HepG2 (cell line): ENCODE results near the gene TPX2. TPM values are rescaled to one million over a fixed set of nuclear protein-coding genes. Genes with fewer than 3 reads are reported as not detected.
A peak's percentile ranks its signal among the peaks of the same experiment; 100 is the strongest.

Experiments used
- ATAC-seq: fragments of 200-7000 bp; cut with Tn5 transposase; 3 replicates; pipeline ENCODE4 v1.9.1; 2020; ENCODE audit warnings: mild to moderate bottlenecking, moderate library complexity
- BruUV-seq: library from RNA; stranded (reverse); fragments of 400-500 nt; replicated peaks from 2 replicates; lab custom pipeline; 2021; lab: Mats Ljungman, UMichigan
- CTCF ChIA-PET: fragments of 300-600 bp; formaldehyde crosslinking; extraction: SDS; loops from one replicate; lab custom pipeline; 2021; ENCODE audit warnings: low total read pairs, inconsistent platforms, low intra/inter-chr PET ratio; lab: Yijun Ruan, JAX
- POLR2A ChIA-PET: fragments of 350-600 bp; sonication (Branson Sonifier 250); formaldehyde crosslinking; loops from one replicate; lab custom pipeline; 2020; ENCODE audit warnings: antibody characterized with exemption, inconsistent platforms; lab: Yijun Ruan, JAX
- DNase-seq: peaks from one replicate; pipeline ENCODE4 v3.0.0-alpha.2; 2015; ENCODE audit warnings: low spot score
- FAIRE-seq: peaks from 3 replicates; lab custom pipeline; 2011; peaks lifted over from hg19 to GRCh38; lab: Jason Lieb, UNC
- H2AFZ ChIP-seq: one replicate; pipeline ENCODE4 v1.6.1; 2011; ENCODE audit warnings: low read length, inconsistent platforms
- H3K27ac ChIP-seq: fragments of 300-600 bp; 3 replicates; pipeline ENCODE4 v1.8.0; 2011; ENCODE audit warnings: mixed run types, mild to moderate bottlenecking, mixed read lengths, low read length, inconsistent platforms; ENCODE audit not compliant: insufficient read depth; ENCODE audit errors: extremely low read length
- H3K27me3 ChIP-seq, 2 experiments: fragments of 200-600 bp in 1 of 2; 2 replicates in 1 of 2; 3 replicates in 1 of 2; pipeline versions ENCODE4 v1.6.0 to v1.8.0; 2011; ENCODE audit warnings: low read length in 2 of 2, mild to moderate bottlenecking in 2 of 2, moderate library complexity in 2 of 2, inconsistent platforms in 1 of 2; ENCODE audit not compliant: insufficient read depth in 2 of 2, control insufficient read depth in 1 of 2
- H3K36me3 ChIP-seq, 2 experiments: fragments of 200-600 bp in 1 of 2; replicated peaks in 1 of 2; 2 replicates in 1 of 2; 3 replicates in 1 of 2; pipeline versions ENCODE4 v1.5.1 to v1.8.0; 2011; ENCODE audit warnings: low read length in 2 of 2, inconsistent platforms in 1 of 2; ENCODE audit not compliant: insufficient read depth in 2 of 2, control insufficient read depth in 1 of 2
- H3K4me1 ChIP-seq: 2 replicates; pipeline ENCODE4 v1.5.1; 2012; ENCODE audit warnings: low read length, inconsistent platforms; ENCODE audit not compliant: insufficient read depth
- H3K4me2 ChIP-seq: 2 replicates; pipeline ENCODE4 v1.6.0; 2011; ENCODE audit warnings: low read depth, low read length, inconsistent platforms
- H3K4me3 ChIP-seq, 3 experiments: fragments of 200-600 bp in 1 of 3; sonication (generic), shearing (Covaris generic) in 1 of 3; replicated peaks in 1 of 3; 2 replicates each; pipeline ENCODE4 v1.5.1; 2011 to 2016; ENCODE audit warnings: low read length in 3 of 3, inconsistent platforms in 2 of 3, low read depth in 2 of 3, mild to moderate bottlenecking in 2 of 3, control low read depth in 1 of 3, mixed read lengths in 1 of 3; ENCODE audit not compliant: insufficient read depth in 1 of 3
- H3K79me2 ChIP-seq: one replicate; pipeline ENCODE4 v1.6.1; 2011; ENCODE audit warnings: low read length, inconsistent platforms; ENCODE audit not compliant: insufficient read depth
- H3K9ac ChIP-seq: 2 replicates; pipeline ENCODE4 v1.6.0; 2011; ENCODE audit warnings: mild to moderate bottlenecking, low read depth, low read length, inconsistent platforms; ENCODE audit not compliant: insufficient read depth
- H3K9me3 ChIP-seq: 2 replicates; pipeline ENCODE4 v1.5.1; 2012; ENCODE audit warnings: mild to moderate bottlenecking, low read length
- H4K20me1 ChIP-seq: 2 replicates; pipeline ENCODE4 v1.6.0; 2011; ENCODE audit warnings: inconsistent platforms, mild to moderate bottlenecking, low read length, moderate library complexity; ENCODE audit not compliant: insufficient read depth
- CREM ChIP-seq, 2 experiments: sonication (generic) in 1 of 2; formaldehyde crosslinking in 1 of 2; IDR thresholded peaks; 2 replicates each; pipeline versions ENCODE4 v1.4.0 to v1.6.1; 2016 to 2020; ENCODE audit warnings: antibody characterized with exemption in 1 of 2, mild to moderate bottlenecking in 1 of 2, missing genetic modification reagents in 1 of 2
- FOXA1 ChIP-seq, 2 experiments: fragments of 450-650 bp in 1 of 2; sonication (generic) in 1 of 2; formaldehyde crosslinking in 1 of 2; IDR thresholded peaks; 2 replicates each; pipeline versions ENCODE4 v1.4.0 to v1.6.1; 2016 to 2020; ENCODE audit warnings: missing genetic modification reagents in 1 of 2
- HNRNPL ChIP-seq: fragments of 200-400 bp; formaldehyde crosslinking; IDR thresholded peaks from 2 replicates; pipeline ENCODE4 v1.6.1; 2017; ENCODE audit warnings: mild to moderate bottlenecking, low read depth, low read length
- ISX ChIP-seq: sonication (generic); formaldehyde crosslinking; conservative IDR thresholded peaks from 2 replicates; pipeline ENCODE4 v1.5.0; 2020; ENCODE audit warnings: missing genetic modification reagents
- NFIC ChIP-seq: IDR thresholded peaks from 2 replicates; pipeline ENCODE4 v1.6.1; 2012; ENCODE audit warnings: mild to moderate bottlenecking, low read length, inconsistent platforms
- POLR2A ChIP-seq, 2 experiments: IDR thresholded peaks; 2 replicates each; pipeline ENCODE4 v1.6.1; 2011; ENCODE audit warnings: low read depth in 2 of 2, low read length in 2 of 2, mild to moderate bottlenecking in 1 of 2, moderate library complexity in 1 of 2; ENCODE audit not compliant: insufficient read depth in 1 of 2
- SPEN ChIP-seq: sonication (generic); formaldehyde crosslinking; IDR thresholded peaks from 2 replicates; pipeline ENCODE4 v1.5.1; 2020; ENCODE audit warnings: low read depth, mild to moderate bottlenecking, missing genetic modification reagents
- TAF15 ChIP-seq: fragments of 200-400 bp; formaldehyde crosslinking; IDR thresholded peaks from one replicate; pipeline ENCODE4 v1.6.1; 2018; ENCODE audit warnings: mild to moderate bottlenecking, low read depth, low read length; ENCODE audit not compliant: poor library complexity, severe bottlenecking
- TCF7 ChIP-seq: sonication (generic); IDR thresholded peaks from 2 replicates; pipeline ENCODE4 v1.6.1; 2016; ENCODE audit warnings: antibody characterized with exemption, low read depth
- TOE1 ChIP-seq: sonication (generic); formaldehyde crosslinking; IDR thresholded peaks from 2 replicates; pipeline ENCODE4 v1.4.0; 2020; ENCODE audit warnings: mild to moderate bottlenecking, missing genetic modification reagents
- ZBTB38 ChIP-seq: sonication (generic); formaldehyde crosslinking; IDR thresholded peaks from 2 replicates; pipeline ENCODE4 v1.5.1; 2020; ENCODE audit warnings: mild to moderate bottlenecking, missing genetic modification reagents
- ZKSCAN8 ChIP-seq: IDR thresholded peaks from 2 replicates; pipeline ENCODE4 v1.6.1; 2016; ENCODE audit warnings: borderline replicate concordance, missing genetic modification reagents, missing compliant biosample characterization
- ZNF143 ChIP-seq: sonication (generic); formaldehyde crosslinking; IDR thresholded peaks from 2 replicates; pipeline ENCODE4 v1.4.0; 2020; ENCODE audit warnings: missing genetic modification reagents
- ZNF331 ChIP-seq: sonication (generic); formaldehyde crosslinking; IDR thresholded peaks from 2 replicates; pipeline ENCODE4 v1.4.0; 2020; ENCODE audit warnings: missing genetic modification reagents
- ZNF552 ChIP-seq: sonication (generic); formaldehyde crosslinking; IDR thresholded peaks from 2 replicates; pipeline ENCODE4 v1.9.0; 2022; ENCODE audit warnings: missing genetic modification reagents, mild to moderate bottlenecking, borderline replicate concordance
- ZNF572 ChIP-seq: sonication (generic); formaldehyde crosslinking; IDR thresholded peaks from 2 replicates; pipeline ENCODE4 v1.5.1; 2020; ENCODE audit warnings: mild to moderate bottlenecking, missing genetic modification reagents
- ZNF704 ChIP-seq: sonication (generic); formaldehyde crosslinking; IDR thresholded peaks from 2 replicates; pipeline ENCODE4 v1.8.1; 2023; ENCODE audit warnings: mild to moderate bottlenecking, inconsistent platforms, moderate library complexity, missing genetic modification reagents, borderline replicate concordance
- ZNF792 ChIP-seq: IDR thresholded peaks from 2 replicates; pipeline ENCODE4 v1.6.1; 2016
- WGBS: methylation state at CpG from one replicate; pipeline ENCODE4 v1.1.6; 2017; ENCODE audit warnings: low lambda C conversion rate; 5-methylcytosine and 5-hydroxymethylcytosine counted together
- in situ Hi-C: cut with HindIII; loops from 2 replicates; pipeline ENCODE4 v1.10.0; 2017; ENCODE audit warnings: low pct_unique_long_range_greater_than_20kb; ENCODE audit not compliant: extremely low pct_ligation_motif_present
- intact Hi-C: fragments of 100-400 bp; cut with micrococcal nuclease; formaldehyde crosslinking; loops from one replicate; pipeline ENCODE4 v1.10.0; 2022; ENCODE audit not compliant: unreplicated experiment
- polyA plus RNA-seq, 8 experiments: library from polyadenylated mRNA; depleted of rRNA in 3 of 8; stranded (reverse) in 7 of 8; unstranded in 1 of 8; fragments of >200 nt; fragmentation: Illumina TruSeq in 4 of 8; extraction: Trizol in 4 of 8; gene quantifications; 2 replicates each; pipeline versions ENCODE4 v1.2.1 to v1.2.3, GENCODE V29; 2011 to 2016; ENCODE audit warnings: low read depth in 4 of 8, missing spikeins in 1 of 8, mixed read lengths in 1 of 8; ENCODE audit not compliant: insufficient read depth in 1 of 8
- total RNA-seq, 5 experiments: library from RNA; depleted of rRNA; stranded (reverse); fragments of >200 nt; fragmentation: Illumina TruSeq; extraction: Trizol; gene quantifications; 2 replicates each; pipeline ENCODE4 v1.2.3, GENCODE V29; 2016; ENCODE audit warnings: low read depth in 1 of 5
- TF ChIP-seq, protein P1 (sequence below): sonication (generic); formaldehyde crosslinking; IDR thresholded peaks from 2 replicates; pipeline ENCODE4 v1.4.0; 2020; ENCODE audit warnings: missing genetic modification reagents

TPX2 gene
- total and polyA plus RNA-seq, 2 of the 13 experiments (the other 11 are each of a cell fraction or from before 2014, with no cell fraction given) = 34.3 to 124 TPM

GRCh38 chr20:31708736-31709534 lies 30.2 kb upstream of the TPX2 start (continued):
- TF ChIP-seq ZNF572 (CRISPR knock-in tag) (peak; percentile 40; the same call in 1 of the 2 replicates), POLR2A (IDR thresholded peaks at IDR 0.05; ENCODE audit: insufficient read depth in 1 of 2, low read depth in 2 of 2, low read length in 2 of 2) (peak in 1 of 2 experiments; percentile 38; a peak in 1 of 4 replicates), ZNF704 (CRISPR knock-in tag) (no peak), HNRNPL (peak; percentile 22; the same call in 1 of the 2 replicates), ZBTB38 (CRISPR knock-in tag) (peak; percentile 81)

DNA sequence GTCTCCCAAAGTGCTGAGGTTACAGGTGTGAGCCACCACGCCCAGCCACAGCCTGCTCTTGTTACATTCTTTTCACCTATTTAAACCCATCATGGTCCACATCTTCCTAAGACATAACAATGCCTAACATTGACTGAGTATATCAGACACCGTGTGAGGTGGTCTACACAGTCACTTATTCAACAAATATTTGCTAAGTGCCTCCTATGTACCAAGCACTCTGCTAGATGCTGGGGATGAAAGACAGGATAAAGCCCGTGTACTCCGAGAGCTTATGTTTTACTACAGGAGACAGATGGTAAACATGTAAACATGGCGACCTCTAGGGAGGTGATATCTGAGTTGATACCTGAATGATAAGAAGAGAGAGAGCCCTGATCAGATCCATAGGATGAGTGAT lies 29.2 kb upstream of the TPX2 start:
- no peak for FAIRE-seq
- Histone ChIP-seq H4K20me1 (peaks cover 15% of the 10 kb centered on the region), H3K27me3 (no peaks in the 10 kb centered on the region), H2AFZ (no peak overlapping the region), H3K36me3 (peaks cover 45 to 89% of the 10 kb centered on the region in 2 experiments), H3K79me2 (peaks cover 93% of the 10 kb centered on the region), H3K4me1 (peaks cover 99% of the 10 kb centered on the region), H3K9ac (no peak overlapping the region), H3K9me3 (no peaks in the 10 kb centered on the region), H3K27ac (peak overlapping the region; percentile 4), H3K4me3 (no peak overlapping the region), H3K4me2 (no peak overlapping the region)
- intact Hi-C loops (loop anchor here (1.0 kb wide), 1 partner anchor 7 kb away; no protein-coding TSS in a partner anchor), in situ Hi-C loops (no loop called here)
- WGBS = 65% methylated on average over 5 of the region's 5 CpGs
- no peak for ATAC-seq
- ChIA-PET CTCF (no interaction called here), POLR2A (interaction anchor here (21.3 to 33.2 kb wide), 4 partner anchors 5 to 52 kb away, joined by 643 to 2822 read pairs (median 2402); partner anchors contain the start of gene BCL2L1)
- no TSS peak for BruUV-seq
- peak; percentile 67 for DNase-seq
- no peak for TF ChIP-seq ZKSCAN8 (CRISPR knock-in tag)
- no peak for TF ChIP-seq SPEN (CRISPR knock-in tag)
- TF ChIP-seq NFIC = no peak
- TF ChIP-seq ZNF331 (CRISPR knock-in tag) = no peak
- no peak for TF ChIP-seq CREM (IDR thresholded peaks at IDR 0.05)
- TF ChIP-seq CREM (CRISPR knock-in tag; IDR thresholded peaks at IDR 0.05) = no peak
- no peak for TF ChIP-seq ZNF792 (CRISPR knock-in tag)
- TF ChIP-seq FOXA1 (IDR thresholded peaks at IDR 0.05) = no peak
- TF ChIP-seq FOXA1 (CRISPR knock-in tag; IDR thresholded peaks at IDR 0.05) = peak; percentile 60
- no peak for TF ChIP-seq ISX
- TF ChIP-seq, protein P1, sequence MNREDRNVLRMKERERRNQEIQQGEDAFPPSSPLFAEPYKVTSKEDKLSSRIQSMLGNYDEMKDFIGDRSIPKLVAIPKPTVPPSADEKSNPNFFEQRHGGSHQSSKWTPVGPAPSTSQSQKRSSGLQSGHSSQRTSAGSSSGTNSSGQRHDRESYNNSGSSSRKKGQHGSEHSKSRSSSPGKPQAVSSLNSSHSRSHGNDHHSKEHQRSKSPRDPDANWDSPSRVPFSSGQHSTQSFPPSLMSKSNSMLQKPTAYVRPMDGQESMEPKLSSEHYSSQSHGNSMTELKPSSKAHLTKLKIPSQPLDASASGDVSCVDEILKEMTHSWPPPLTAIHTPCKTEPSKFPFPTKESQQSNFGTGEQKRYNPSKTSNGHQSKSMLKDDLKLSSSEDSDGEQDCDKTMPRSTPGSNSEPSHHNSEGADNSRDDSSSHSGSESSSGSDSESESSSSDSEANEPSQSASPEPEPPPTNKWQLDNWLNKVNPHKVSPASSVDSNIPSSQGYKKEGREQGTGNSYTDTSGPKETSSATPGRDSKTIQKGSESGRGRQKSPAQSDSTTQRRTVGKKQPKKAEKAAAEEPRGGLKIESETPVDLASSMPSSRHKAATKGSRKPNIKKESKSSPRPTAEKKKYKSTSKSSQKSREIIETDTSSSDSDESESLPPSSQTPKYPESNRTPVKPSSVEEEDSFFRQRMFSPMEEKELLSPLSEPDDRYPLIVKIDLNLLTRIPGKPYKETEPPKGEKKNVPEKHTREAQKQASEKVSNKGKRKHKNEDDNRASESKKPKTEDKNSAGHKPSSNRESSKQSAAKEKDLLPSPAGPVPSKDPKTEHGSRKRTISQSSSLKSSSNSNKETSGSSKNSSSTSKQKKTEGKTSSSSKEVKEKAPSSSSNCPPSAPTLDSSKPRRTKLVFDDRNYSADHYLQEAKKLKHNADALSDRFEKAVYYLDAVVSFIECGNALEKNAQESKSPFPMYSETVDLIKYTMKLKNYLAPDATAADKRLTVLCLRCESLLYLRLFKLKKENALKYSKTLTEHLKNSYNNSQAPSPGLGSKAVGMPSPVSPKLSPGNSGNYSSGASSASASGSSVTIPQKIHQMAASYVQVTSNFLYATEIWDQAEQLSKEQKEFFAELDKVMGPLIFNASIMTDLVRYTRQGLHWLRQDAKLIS (CRISPR knock-in tag) = peak; percentile 44; the same call in 1 of the 2 replicates
- TF ChIP-seq ZNF552 = no peak
- TF ChIP-seq TCF7 = peak; percentile 31; the same call in 1 of the 2 replicates
- TF ChIP-seq TOE1 = no peak
- no peak for TF ChIP-seq ZNF143 (CRISPR knock-in tag)
- TF ChIP-seq TAF15 = no peak
